Esophagus squamous epithelium (tissue), 4 donors: ENCODE results near the gene MEIS2.

Experiments used
- POLR2A ChIP-seq, 4 donors: fragments of 450-650 bp; IDR thresholded peaks; one replicate each; pipeline ENCODE4 v1.6.1; 2017; ENCODE audit warnings: antibody characterized with exemption in 4 of 4, mild to moderate bottlenecking in 4 of 4, moderate library complexity in 3 of 4
- TF ChIP-seq, protein P1 (sequence below), 6 experiments: fragments of 450-650 bp in 4 of 6; fragments of 200-600 bp in 2 of 6; sonication (generic) in 2 of 6; IDR thresholded peaks; one replicate each; pipeline ENCODE4 v1.5.1; 2016 to 2019; ENCODE audit warnings: antibody characterized with exemption in 6 of 6, mild to moderate bottlenecking in 4 of 6, moderate library complexity in 4 of 6

DNA sequence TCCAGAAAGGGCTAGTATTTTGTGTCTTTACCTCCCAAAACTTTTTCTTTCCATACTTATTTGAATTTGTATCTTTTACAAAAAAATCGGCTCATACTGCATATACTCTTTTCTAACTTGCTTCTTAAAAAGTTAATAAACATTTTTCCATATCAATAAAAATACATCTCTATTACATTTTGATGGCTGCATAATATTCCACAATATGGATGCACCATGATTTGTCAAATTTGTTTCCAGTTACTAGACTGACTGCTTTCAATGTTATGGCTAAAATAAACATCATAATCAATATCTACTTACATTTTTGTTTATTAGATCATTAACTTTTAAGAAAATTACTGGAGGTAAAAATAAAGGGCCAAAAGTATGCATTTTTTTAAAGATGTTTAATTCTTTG is 121.7 kb downstream of the MEIS2 start:
- TF ChIP-seq, protein P1, sequence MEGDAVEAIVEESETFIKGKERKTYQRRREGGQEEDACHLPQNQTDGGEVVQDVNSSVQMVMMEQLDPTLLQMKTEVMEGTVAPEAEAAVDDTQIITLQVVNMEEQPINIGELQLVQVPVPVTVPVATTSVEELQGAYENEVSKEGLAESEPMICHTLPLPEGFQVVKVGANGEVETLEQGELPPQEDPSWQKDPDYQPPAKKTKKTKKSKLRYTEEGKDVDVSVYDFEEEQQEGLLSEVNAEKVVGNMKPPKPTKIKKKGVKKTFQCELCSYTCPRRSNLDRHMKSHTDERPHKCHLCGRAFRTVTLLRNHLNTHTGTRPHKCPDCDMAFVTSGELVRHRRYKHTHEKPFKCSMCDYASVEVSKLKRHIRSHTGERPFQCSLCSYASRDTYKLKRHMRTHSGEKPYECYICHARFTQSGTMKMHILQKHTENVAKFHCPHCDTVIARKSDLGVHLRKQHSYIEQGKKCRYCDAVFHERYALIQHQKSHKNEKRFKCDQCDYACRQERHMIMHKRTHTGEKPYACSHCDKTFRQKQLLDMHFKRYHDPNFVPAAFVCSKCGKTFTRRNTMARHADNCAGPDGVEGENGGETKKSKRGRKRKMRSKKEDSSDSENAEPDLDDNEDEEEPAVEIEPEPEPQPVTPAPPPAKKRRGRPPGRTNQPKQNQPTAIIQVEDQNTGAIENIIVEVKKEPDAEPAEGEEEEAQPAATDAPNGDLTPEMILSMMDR (IDR thresholded peaks at IDR 0.05), result no peak
- TF ChIP-seq POLR2A (IDR thresholded peaks at IDR 0.05), result no peak
